ENCODE results near the gene LHX6. TPM values are rescaled to one million over a fixed set of nuclear protein-coding genes. Genes with fewer than 3 reads are reported as not detected.

The LHX6 gene
- total RNA-seq, 4 donors from 2014 or later: 0.53 to 4.6 (median 0.95) TPM; not detected in 1

GRCh38 chr9:122173670-122174069 is 55.1 kb downstream of the LHX6 start:
- TF ChIP-seq CTCF (IDR thresholded peaks at IDR 0.05) (no peak), POLR2A (IDR thresholded peaks at IDR 0.05) (no peak)
- H3K36me3 ChIP-seq: no peaks in the 10 kb centered on the region
- WGBS, 2 donors: 72 to 74% methylated on average over 3 of the region's 3 CpGs
- H3K9me3 ChIP-seq: no peaks in the 10 kb centered on the region
- no peak overlapping the region for H3K4me3 ChIP-seq
- H3K27ac ChIP-seq: no peak overlapping the region
- DNase-seq: no peak
- peaks cover 0 to 26% (median 0%) of the 10 kb centered on the region in 4 donors for H3K27me3 ChIP-seq
- intact Hi-C loops (cut with DNase I): no loop called here
- no peaks in the 10 kb centered on the region for H3K4me1 ChIP-seq

- no peaks in the 10 kb centered on the region for H3K9me3 ChIP-seq
- H3K27ac ChIP-seq: no peak overlapping the region
- peaks cover 0 to 26% (median 0%) of the 10 kb centered on the region in 4 donors for H3K27me3 ChIP-seq
- TF ChIP-seq CTCF (IDR thresholded peaks at IDR 0.05) (no peak), POLR2A (IDR thresholded peaks at IDR 0.05) (no peak)
- WGBS, 2 donors: 87 to 90% methylated on average over 5 to 7 of the region's 7 CpGs
- DNase-seq: no peak
- intact Hi-C loops (cut with DNase I): no loop called here
- H3K36me3 ChIP-seq: no peaks in the 10 kb centered on the region
- no peaks in the 10 kb centered on the region for H3K4me1 ChIP-seq
- H3K4me3 ChIP-seq: no peak overlapping the region
Measured at GRCh38 chr9:122172131-122172530, 56.6 kb downstream of the LHX6 start.

- peaks cover 0 to 15% (median 0%) of the 10 kb centered on the region in 4 donors for H3K27me3 ChIP-seq
Measured at GRCh38 chr9:122168356-122168755, 60.4 kb downstream of the LHX6 start.

GRCh38 chr9:122164286-122164685 is 64.5 kb downstream of the LHX6 start:
- Histone ChIP-seq H3K36me3 (no peaks in the 10 kb centered on the region), H3K9me3 (no peaks in the 10 kb centered on the region), H3K27me3 (no peaks in the 10 kb centered on the region), H3K4me1 (peaks cover 0 to 7% (median 4%) of the 10 kb centered on the region in 3 donors), H3K27ac (no peak overlapping the region), H3K4me3 (no peak overlapping the region)
- WGBS, 2 donors: 13 to 22% methylated on average over 2 of the region's 2 CpGs
- no peak for TF ChIP-seq CTCF (IDR thresholded peaks at IDR 0.05)
- DNase-seq: no peak
- intact Hi-C loops (cut with DNase I): no loop called here

More at GRCh38 chr9:122168356-122168755, 60.4 kb downstream of the LHX6 start:
- no peak overlapping the region for H3K27ac ChIP-seq
- no peak for DNase-seq
- TF ChIP-seq POLR2A (IDR thresholded peaks at IDR 0.05): no peak
- TF ChIP-seq CTCF (IDR thresholded peaks at IDR 0.05): no peak
- 53 to 56% methylated on average over 3 of the region's 3 CpGs for WGBS, 2 donors
- no peaks in the 10 kb centered on the region for H3K4me1 ChIP-seq
- no peaks in the 10 kb centered on the region for H3K9me3 ChIP-seq
- H3K36me3 ChIP-seq: no peaks in the 10 kb centered on the region
- no peak overlapping the region for H3K4me3 ChIP-seq
- intact Hi-C loops (cut with DNase I): no loop called here

- no peak overlapping the region for H3K4me3 ChIP-seq
- no peak for TF ChIP-seq CTCF (IDR thresholded peaks at IDR 0.05)
- no peak for TF ChIP-seq POLR2A (IDR thresholded peaks at IDR 0.05)
- H3K27me3 ChIP-seq: no peaks in the 10 kb centered on the region
- intact Hi-C loops (cut with DNase I): no loop called here
- H3K4me1 ChIP-seq: peaks cover 0 to 24% (median 20%) of the 10 kb centered on the region in 3 donors
- H3K36me3 ChIP-seq: no peaks in the 10 kb centered on the region
- H3K27ac ChIP-seq: no peak overlapping the region
- DNase-seq: no peak
- H3K9me3 ChIP-seq: no peaks in the 10 kb centered on the region
Measured at GRCh38 chr9:122162415-122162814, 66.3 kb downstream of the LHX6 start.
